ENCODE data around the gene CYP3A7. TPM values are rescaled to one million over a fixed set of nuclear protein-coding genes. Genes with fewer than 3 reads are reported as not detected.

The CYP3A7 gene
- total and polyA plus RNA-seq, 9 of the 15 experiments (the other 6 are each of a cell fraction or from before 2014, with no cell fraction given) = 0.20 TPM; not detected in 8

GRCh38 chr7:99665312-99666012 is 69.5 kb downstream of the CYP3A7 start (continued):
- TF ChIP-seq, protein P1, sequence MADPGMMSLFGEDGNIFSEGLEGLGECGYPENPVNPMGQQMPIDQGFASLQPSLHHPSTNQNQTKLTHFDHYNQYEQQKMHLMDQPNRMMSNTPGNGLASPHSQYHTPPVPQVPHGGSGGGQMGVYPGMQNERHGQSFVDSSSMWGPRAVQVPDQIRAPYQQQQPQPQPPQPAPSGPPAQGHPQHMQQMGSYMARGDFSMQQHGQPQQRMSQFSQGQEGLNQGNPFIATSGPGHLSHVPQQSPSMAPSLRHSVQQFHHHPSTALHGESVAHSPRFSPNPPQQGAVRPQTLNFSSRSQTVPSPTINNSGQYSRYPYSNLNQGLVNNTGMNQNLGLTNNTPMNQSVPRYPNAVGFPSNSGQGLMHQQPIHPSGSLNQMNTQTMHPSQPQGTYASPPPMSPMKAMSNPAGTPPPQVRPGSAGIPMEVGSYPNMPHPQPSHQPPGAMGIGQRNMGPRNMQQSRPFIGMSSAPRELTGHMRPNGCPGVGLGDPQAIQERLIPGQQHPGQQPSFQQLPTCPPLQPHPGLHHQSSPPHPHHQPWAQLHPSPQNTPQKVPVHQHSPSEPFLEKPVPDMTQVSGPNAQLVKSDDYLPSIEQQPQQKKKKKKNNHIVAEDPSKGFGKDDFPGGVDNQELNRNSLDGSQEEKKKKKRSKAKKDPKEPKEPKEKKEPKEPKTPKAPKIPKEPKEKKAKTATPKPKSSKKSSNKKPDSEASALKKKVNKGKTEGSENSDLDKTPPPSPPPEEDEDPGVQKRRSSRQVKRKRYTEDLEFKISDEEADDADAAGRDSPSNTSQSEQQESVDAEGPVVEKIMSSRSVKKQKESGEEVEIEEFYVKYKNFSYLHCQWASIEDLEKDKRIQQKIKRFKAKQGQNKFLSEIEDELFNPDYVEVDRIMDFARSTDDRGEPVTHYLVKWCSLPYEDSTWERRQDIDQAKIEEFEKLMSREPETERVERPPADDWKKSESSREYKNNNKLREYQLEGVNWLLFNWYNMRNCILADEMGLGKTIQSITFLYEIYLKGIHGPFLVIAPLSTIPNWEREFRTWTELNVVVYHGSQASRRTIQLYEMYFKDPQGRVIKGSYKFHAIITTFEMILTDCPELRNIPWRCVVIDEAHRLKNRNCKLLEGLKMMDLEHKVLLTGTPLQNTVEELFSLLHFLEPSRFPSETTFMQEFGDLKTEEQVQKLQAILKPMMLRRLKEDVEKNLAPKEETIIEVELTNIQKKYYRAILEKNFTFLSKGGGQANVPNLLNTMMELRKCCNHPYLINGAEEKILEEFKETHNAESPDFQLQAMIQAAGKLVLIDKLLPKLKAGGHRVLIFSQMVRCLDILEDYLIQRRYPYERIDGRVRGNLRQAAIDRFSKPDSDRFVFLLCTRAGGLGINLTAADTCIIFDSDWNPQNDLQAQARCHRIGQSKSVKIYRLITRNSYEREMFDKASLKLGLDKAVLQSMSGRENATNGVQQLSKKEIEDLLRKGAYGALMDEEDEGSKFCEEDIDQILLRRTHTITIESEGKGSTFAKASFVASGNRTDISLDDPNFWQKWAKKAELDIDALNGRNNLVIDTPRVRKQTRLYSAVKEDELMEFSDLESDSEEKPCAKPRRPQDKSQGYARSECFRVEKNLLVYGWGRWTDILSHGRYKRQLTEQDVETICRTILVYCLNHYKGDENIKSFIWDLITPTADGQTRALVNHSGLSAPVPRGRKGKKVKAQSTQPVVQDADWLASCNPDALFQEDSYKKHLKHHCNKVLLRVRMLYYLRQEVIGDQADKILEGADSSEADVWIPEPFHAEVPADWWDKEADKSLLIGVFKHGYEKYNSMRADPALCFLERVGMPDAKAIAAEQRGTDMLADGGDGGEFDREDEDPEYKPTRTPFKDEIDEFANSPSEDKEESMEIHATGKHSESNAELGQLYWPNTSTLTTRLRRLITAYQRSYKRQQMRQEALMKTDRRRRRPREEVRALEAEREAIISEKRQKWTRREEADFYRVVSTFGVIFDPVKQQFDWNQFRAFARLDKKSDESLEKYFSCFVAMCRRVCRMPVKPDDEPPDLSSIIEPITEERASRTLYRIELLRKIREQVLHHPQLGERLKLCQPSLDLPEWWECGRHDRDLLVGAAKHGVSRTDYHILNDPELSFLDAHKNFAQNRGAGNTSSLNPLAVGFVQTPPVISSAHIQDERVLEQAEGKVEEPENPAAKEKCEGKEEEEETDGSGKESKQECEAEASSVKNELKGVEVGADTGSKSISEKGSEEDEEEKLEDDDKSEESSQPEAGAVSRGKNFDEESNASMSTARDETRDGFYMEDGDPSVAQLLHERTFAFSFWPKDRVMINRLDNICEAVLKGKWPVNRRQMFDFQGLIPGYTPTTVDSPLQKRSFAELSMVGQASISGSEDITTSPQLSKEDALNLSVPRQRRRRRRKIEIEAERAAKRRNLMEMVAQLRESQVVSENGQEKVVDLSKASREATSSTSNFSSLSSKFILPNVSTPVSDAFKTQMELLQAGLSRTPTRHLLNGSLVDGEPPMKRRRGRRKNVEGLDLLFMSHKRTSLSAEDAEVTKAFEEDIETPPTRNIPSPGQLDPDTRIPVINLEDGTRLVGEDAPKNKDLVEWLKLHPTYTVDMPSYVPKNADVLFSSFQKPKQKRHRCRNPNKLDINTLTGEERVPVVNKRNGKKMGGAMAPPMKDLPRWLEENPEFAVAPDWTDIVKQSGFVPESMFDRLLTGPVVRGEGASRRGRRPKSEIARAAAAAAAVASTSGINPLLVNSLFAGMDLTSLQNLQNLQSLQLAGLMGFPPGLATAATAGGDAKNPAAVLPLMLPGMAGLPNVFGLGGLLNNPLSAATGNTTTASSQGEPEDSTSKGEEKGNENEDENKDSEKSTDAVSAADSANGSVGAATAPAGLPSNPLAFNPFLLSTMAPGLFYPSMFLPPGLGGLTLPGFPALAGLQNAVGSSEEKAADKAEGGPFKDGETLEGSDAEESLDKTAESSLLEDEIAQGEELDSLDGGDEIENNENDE (IDR thresholded peaks at IDR 0.05; ENCODE audit: low read depth, low read length) = no peak
- TF ChIP-seq WHSC1 (IDR thresholded peaks at IDR 0.05; ENCODE audit: low read length) = no peak
- TF ChIP-seq HINFP (tag; conservative IDR thresholded peaks at IDR 0.05; ENCODE audit: low read depth) = no peak
- TF ChIP-seq HDAC6 (IDR thresholded peaks at IDR 0.05; ENCODE audit: low read depth, low read length) = no peak
- no peak for TF ChIP-seq SRSF9 (IDR thresholded peaks at IDR 0.05; ENCODE audit: borderline replicate concordance, low read depth, low read length)
